Measurements from ENCODE around the gene KRT6B.
"Not testable (repeated sequence)": the region's sequence is repeated elsewhere in the genome, so short reads cannot be mapped to it uniquely, and the experiment has no call there.

KRT6B gene

GRCh38 chr12:52495389-52495788 is 43.4 kb upstream of the KRT6B start:
- TF ChIP-seq CTCF (IDR thresholded peaks at IDR 0.05; ENCODE audit: extremely low read depth, missing control alignments) = no peak
- no peak for DNase-seq (ENCODE audit: low spot score)

GRCh38 chr12:52494518-52494917 is 42.6 kb upstream of the KRT6B start:
- no peak for TF ChIP-seq CTCF (IDR thresholded peaks at IDR 0.05; ENCODE audit: extremely low read depth, missing control alignments)
- no peak for DNase-seq (ENCODE audit: low spot score)

GRCh38 chr12:52494100-52494499 is 42.2 kb upstream of the KRT6B start:
- TF ChIP-seq CTCF (IDR thresholded peaks at IDR 0.05; ENCODE audit: extremely low read depth, missing control alignments) = no peak
- DNase-seq (ENCODE audit: low spot score) = no peak

- TF ChIP-seq CTCF (IDR thresholded peaks at IDR 0.05; ENCODE audit: extremely low read depth, missing control alignments) = no peak
- no peak for DNase-seq (ENCODE audit: low spot score)
Observed at GRCh38 chr12:52493172-52493571, 41.2 kb upstream of the KRT6B start, which contains the start of gene KRT6A. KRT6A (minus strand) TSS chr12:52493257; CDS start chr12:52493188, 69 bp downstream.

GRCh38 chr12:52492405-52492804 is 40.5 kb upstream of the KRT6B start:
- not testable (repeated sequence) for DNase-seq (ENCODE audit: low spot score)

GRCh38 chr12:52491495-52491894 is 39.5 kb upstream of the KRT6B start:
- not testable (repeated sequence) for DNase-seq (ENCODE audit: low spot score)

GRCh38 chr12:52488736-52489135 is 36.8 kb upstream of the KRT6B start:
- TF ChIP-seq CTCF (IDR thresholded peaks at IDR 0.05; ENCODE audit: extremely low read depth, missing control alignments) = no peak
- DNase-seq (ENCODE audit: low spot score) = no peak

GRCh38 chr12:52487744-52488443 is 35.9 kb upstream of the KRT6B start:
- DNase-seq (ENCODE audit: low spot score) = not testable (repeated sequence)

- DNase-seq (ENCODE audit: low spot score) = no peak
- no peak for TF ChIP-seq CTCF (IDR thresholded peaks at IDR 0.05; ENCODE audit: extremely low read depth, missing control alignments)
Observed at GRCh38 chr12:52487211-52487610, 35.3 kb upstream of the KRT6B start.

Data from GM20000 (cell line).